ENCODE data around the gene FIBCD1. TPM values are rescaled to one million over a fixed set of nuclear protein-coding genes. Genes with fewer than 3 reads are reported as not detected.

FIBCD1 gene
- total and polyA plus RNA-seq, 7 donors: 0.01 TPM; not detected in 6

DNA sequence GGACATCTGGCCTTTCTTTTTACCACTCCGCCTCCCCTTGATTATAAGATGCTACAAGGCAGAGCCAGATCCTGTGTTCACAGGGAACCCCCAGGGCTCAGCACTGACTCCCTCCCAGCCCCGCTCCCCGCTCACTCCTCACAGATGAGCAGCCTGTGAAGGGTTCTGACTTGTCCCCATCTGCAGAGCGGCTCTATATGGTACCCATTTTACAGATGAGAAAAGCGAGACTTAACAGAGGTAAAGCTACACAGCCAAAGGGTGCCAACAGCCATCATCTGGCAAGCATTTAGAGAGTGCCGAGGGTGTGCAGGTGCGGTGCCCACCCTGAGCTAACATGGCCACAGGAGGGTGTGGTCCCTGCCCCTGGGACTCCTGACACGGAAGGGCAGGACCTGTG is 18.8 kb downstream of the FIBCD1 start:
- ATAC-seq: no peak
- intact Hi-C loops (cut with DNase I): no loop called here
- Histone ChIP-seq H3K4me1 (no peaks in the 10 kb centered on the region), H3K4me3 (no peak overlapping the region), H3K27ac (no peak overlapping the region), H3K36me3 (ENCODE audit: insufficient read depth in 1 of 2, low read depth in 1 of 2) (no peaks in the 10 kb centered on the region), H3K9me3 (no peaks in the 10 kb centered on the region), H3K27me3 (ENCODE audit: insufficient read depth in 3 of 3, low read length in 2 of 3) (peaks cover 0 to 87% (median 24%) of the 10 kb centered on the region in 3 donors)
- WGBS, 3 donors: 88 to 93% (median 89%) methylated on average over 8 of the region's 8 CpGs
- TF ChIP-seq, protein P1, sequence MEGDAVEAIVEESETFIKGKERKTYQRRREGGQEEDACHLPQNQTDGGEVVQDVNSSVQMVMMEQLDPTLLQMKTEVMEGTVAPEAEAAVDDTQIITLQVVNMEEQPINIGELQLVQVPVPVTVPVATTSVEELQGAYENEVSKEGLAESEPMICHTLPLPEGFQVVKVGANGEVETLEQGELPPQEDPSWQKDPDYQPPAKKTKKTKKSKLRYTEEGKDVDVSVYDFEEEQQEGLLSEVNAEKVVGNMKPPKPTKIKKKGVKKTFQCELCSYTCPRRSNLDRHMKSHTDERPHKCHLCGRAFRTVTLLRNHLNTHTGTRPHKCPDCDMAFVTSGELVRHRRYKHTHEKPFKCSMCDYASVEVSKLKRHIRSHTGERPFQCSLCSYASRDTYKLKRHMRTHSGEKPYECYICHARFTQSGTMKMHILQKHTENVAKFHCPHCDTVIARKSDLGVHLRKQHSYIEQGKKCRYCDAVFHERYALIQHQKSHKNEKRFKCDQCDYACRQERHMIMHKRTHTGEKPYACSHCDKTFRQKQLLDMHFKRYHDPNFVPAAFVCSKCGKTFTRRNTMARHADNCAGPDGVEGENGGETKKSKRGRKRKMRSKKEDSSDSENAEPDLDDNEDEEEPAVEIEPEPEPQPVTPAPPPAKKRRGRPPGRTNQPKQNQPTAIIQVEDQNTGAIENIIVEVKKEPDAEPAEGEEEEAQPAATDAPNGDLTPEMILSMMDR (IDR thresholded peaks at IDR 0.05): no peak
- no peak for DNase-seq

DNA sequence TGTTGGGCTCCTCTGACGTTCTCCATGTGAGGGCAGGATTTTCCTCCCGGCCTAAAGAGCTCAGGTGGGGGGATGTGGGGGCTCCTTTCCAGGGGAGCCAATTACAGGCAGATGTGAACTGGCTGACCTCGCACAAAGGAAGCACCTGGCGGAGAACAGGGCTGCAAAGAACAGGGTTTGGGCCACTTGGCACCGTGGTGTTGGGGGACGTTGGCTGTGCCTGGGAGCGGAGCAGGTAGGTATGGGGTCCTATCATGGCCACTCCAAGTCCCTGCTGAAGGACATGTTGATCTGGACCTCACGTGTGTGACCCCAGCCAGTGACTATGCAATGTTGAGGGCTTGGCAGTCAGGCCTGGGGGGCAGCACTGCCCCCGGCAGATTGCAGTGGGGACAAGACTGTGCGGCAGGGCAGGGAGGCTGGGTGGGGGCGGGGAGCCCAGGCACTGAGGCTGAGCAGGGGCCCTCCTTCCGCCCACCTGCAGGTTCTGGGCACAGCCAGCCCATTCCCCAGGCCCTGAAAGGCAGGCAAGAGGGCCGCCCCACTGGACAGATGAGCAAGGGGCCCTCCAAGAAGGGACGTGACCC is 19.4 kb downstream of the FIBCD1 start:
- Histone ChIP-seq H3K27ac (no peak overlapping the region), H3K4me3 (no peak overlapping the region), H3K36me3 (ENCODE audit: insufficient read depth in 1 of 2, low read depth in 1 of 2) (no peaks in the 10 kb centered on the region), H3K27me3 (ENCODE audit: insufficient read depth in 3 of 3, low read length in 2 of 3) (peaks cover 0 to 92% (median 21%) of the 10 kb centered on the region in 3 donors), H3K4me1 (no peaks in the 10 kb centered on the region), H3K9me3 (no peaks in the 10 kb centered on the region)
- no peak for DNase-seq
- ATAC-seq: no peak
- 68 to 75% (median 73%) methylated on average over 11 to 14 of the region's 14 CpGs for WGBS, 3 donors
- TF ChIP-seq, protein P1 (IDR thresholded peaks at IDR 0.05): no peak
- intact Hi-C loops (cut with DNase I): no loop called here

DNA sequence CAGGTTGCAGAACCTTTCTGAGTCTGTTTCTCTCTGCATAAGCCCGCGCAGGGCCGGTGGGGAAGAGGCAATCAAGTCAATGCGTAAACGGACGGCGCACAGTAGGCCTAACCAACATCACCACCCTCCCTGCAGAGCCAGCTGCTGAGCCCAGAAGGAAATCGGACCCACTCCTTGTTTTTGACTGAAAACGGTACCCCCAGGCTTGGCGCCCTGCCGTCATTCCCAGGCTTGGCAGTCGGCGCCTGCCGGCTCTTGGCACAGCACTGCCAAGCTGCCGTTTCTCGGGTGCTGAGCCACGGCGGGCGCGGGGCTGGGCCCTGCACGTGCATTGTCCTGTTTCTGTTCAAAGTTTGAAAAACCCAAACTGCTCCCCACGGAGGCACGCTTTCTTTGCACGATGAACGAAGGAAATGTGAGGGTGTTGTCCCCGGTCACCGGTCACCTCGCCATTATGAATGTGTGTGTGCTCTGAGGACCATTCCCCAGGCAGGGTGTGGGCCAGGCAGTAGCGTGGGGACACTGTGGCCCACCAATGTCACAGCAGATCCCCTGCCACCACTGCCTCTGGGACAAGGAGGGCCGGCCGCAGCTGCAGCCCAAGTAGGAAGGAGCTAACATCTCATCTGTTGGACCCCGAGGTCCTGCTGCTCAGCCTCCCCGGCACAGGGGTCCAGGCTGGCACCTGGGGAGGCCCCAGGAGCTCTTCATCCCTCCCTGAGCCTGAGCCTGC is 20.1 kb downstream of the FIBCD1 start:
- Histone ChIP-seq H3K27me3 (ENCODE audit: insufficient read depth in 3 of 3, low read length in 2 of 3) (peaks cover 0 to 92% (median 20%) of the 10 kb centered on the region in 3 donors), H3K4me3 (no peak overlapping the region), H3K27ac (no peak overlapping the region), H3K36me3 (ENCODE audit: insufficient read depth in 1 of 2, low read depth in 1 of 2) (no peaks in the 10 kb centered on the region), H3K9me3 (no peaks in the 10 kb centered on the region), H3K4me1 (no peaks in the 10 kb centered on the region)
- TF ChIP-seq, protein P1 (IDR thresholded peaks at IDR 0.05): no peak
- intact Hi-C loops (cut with DNase I): no loop called here
- WGBS, 3 donors: 39 to 54% (median 46%) methylated on average over 33 of the region's 33 CpGs
- ATAC-seq (no peak), DNase-seq (no peak)

DNA sequence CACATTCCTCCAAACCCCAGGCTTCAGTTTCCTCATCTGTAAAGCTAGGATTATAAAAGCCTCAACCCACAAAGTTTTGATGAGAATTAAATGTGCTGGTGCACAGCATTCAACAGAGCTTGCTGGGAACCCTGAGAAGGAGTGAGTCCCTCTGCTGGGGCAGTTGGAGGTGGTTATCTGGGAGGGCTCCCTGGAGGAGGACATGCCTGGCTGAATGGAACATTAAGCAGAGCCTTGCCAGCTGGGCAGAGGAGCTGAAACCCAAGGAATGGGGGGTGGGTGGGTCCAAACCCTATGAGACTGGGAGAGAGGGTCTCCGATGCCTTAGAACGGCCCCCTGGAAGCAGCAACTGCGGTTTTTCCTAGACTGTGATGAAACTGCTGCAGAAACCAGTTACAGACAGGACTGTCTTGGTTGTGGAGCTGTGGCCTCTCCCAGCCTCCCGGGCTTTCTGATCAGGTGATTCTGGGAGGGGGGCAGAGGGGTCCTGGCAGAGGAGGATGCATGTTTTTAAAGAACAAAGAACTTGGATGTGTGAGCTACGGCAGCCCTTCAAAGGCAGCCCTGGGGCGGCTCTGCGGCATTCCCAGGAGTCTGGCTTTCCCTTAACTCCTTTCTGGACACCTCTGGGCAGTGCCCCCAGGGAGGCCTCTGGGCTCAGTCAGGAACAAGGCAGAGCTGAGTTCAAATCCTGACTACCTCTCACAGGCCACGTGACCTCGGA is 20.8 kb downstream of the FIBCD1 start:
- H3K9me3 ChIP-seq: no peaks in the 10 kb centered on the region
- ATAC-seq: no peak
- no peak for DNase-seq
- no peaks in the 10 kb centered on the region for H3K36me3 ChIP-seq (ENCODE audit: insufficient read depth in 1 of 2, low read depth in 1 of 2)
- TF ChIP-seq, protein P1 (IDR thresholded peaks at IDR 0.05): no peak
- H3K4me1 ChIP-seq: no peaks in the 10 kb centered on the region
- no peak overlapping the region for H3K27ac ChIP-seq
- WGBS, 3 donors: 56 to 62% (median 57%) methylated on average over 9 of the region's 9 CpGs
- intact Hi-C loops (cut with DNase I): no loop called here
- H3K4me3 ChIP-seq: no peak overlapping the region
- peaks cover 0 to 91% (median 16%) of the 10 kb centered on the region in 3 donors for H3K27me3 ChIP-seq (ENCODE audit: insufficient read depth in 3 of 3, low read length in 2 of 3)
